ENCODE data around the gene FANCE. TPM values are rescaled to one million over a fixed set of nuclear protein-coding genes. Genes with fewer than 3 reads are reported as not detected.

Gene FANCE
- total RNA-seq, 6 donors from 2014 or later: 6.1 to 13.3 (median 9.3) TPM

DNA sequence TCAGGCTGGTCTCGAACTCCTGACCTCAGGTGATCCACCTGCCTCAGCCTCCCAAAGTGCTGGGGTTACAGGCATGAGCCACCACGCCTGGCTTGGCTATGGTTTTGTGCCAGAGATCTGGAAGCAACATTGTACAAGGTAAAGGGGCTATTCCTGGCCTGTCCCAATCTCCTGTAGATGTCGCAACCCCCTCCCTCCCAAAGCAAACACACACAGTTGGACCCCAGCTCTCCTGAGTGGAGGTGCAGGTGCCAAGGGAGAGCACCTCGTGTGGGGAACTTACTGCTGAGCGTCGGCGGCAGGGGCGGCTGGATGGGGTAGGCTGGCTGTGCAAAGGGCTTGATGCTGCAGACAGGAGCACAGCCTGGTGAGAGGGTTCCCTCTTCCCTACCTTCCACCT, 24.9 kb downstream of the FANCE start:
- DNase-seq (no peak), ATAC-seq (ENCODE audit: low FRiP score in 2 of 2) (no peak)
- no peak overlapping the region for H3K27ac ChIP-seq
- 80 to 87% methylated on average over 3 to 8 of the region's 8 CpGs for WGBS, 2 donors
- H3K36me3 ChIP-seq: peaks cover 3 to 68% (median 24%) of the 10 kb centered on the region in 4 donors
- TF ChIP-seq EP300 (IDR thresholded peaks at IDR 0.05) (no peak), POLR2A (IDR thresholded peaks at IDR 0.05) (no peak), POLR2AphosphoS5 (IDR thresholded peaks at IDR 0.05) (no peak)
- TF ChIP-seq, protein P1, sequence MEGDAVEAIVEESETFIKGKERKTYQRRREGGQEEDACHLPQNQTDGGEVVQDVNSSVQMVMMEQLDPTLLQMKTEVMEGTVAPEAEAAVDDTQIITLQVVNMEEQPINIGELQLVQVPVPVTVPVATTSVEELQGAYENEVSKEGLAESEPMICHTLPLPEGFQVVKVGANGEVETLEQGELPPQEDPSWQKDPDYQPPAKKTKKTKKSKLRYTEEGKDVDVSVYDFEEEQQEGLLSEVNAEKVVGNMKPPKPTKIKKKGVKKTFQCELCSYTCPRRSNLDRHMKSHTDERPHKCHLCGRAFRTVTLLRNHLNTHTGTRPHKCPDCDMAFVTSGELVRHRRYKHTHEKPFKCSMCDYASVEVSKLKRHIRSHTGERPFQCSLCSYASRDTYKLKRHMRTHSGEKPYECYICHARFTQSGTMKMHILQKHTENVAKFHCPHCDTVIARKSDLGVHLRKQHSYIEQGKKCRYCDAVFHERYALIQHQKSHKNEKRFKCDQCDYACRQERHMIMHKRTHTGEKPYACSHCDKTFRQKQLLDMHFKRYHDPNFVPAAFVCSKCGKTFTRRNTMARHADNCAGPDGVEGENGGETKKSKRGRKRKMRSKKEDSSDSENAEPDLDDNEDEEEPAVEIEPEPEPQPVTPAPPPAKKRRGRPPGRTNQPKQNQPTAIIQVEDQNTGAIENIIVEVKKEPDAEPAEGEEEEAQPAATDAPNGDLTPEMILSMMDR (IDR thresholded peaks at IDR 0.05): no peak
- peaks cover 0 to 4% (median under 1%) of the 10 kb centered on the region in 4 donors for H3K4me1 ChIP-seq
- H3K4me3 ChIP-seq: no peak overlapping the region
- H3K9me3 ChIP-seq: no peaks in the 10 kb centered on the region
- H3K27me3 ChIP-seq: no peaks in the 10 kb centered on the region

DNA sequence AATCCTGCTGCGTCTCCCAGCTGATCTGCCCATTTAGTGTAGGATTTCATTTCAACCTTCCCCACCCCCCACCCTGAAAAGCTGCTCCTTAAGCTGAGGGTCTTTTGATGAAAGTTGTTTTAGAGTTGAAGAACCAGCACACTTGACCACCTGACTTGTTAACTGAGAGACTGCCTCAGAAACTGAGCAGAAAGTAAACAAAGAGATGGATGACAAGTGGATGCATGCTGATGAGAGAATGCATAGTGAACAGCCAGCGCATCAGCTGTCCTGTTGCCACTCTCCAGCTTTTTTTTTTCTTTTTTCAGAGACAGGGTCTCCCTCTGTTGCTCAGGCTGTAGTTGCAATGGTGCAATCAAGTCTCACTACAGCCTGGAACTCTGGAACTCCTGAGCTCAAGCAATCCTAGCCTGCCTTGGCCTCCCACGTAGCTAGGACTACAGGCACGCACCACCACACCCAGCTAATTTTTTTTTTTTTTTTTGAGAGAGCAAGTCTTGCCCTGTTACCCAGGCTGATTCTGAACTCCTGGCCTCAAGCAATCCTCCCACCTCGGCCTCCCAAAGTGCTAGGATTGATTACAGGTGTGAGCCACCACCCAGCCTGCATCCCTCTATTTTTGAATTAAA, 25.5 kb downstream of the FANCE start:
- H3K9me3 ChIP-seq: no peaks in the 10 kb centered on the region
- DNase-seq (no peak), ATAC-seq (ENCODE audit: low FRiP score in 2 of 2) (no peak)
- 90 to 99% methylated on average over 5 of the region's 5 CpGs for WGBS, 2 donors
- peaks cover 3 to 64% (median 21%) of the 10 kb centered on the region in 4 donors for H3K36me3 ChIP-seq
- no peak for TF ChIP-seq POLR2AphosphoS5 (IDR thresholded peaks at IDR 0.05)
- no peak overlapping the region for H3K27ac ChIP-seq
- H3K27me3 ChIP-seq: no peaks in the 10 kb centered on the region
- no peaks in the 10 kb centered on the region for H3K4me1 ChIP-seq
- H3K4me3 ChIP-seq: no peak overlapping the region

- peaks cover 1 to 60% (median 15%) of the 10 kb centered on the region in 4 donors for H3K36me3 ChIP-seq
- no peak overlapping the region for H3K4me3 ChIP-seq
- H3K27ac ChIP-seq: no peak overlapping the region
- no peak for DNase-seq
- no peak for ATAC-seq (ENCODE audit: low FRiP score in 2 of 2)
- no peaks in the 10 kb centered on the region for H3K9me3 ChIP-seq
- TF ChIP-seq POLR2A (IDR thresholded peaks at IDR 0.05) (no peak), POLR2AphosphoS5 (IDR thresholded peaks at IDR 0.05) (no peak), EP300 (IDR thresholded peaks at IDR 0.05) (no peak)
- TF ChIP-seq, protein P1 (IDR thresholded peaks at IDR 0.05): no peak
- no peaks in the 10 kb centered on the region for H3K4me1 ChIP-seq
- WGBS, 2 donors: 76 to 88% methylated on average over 4 to 7 of the region's 7 CpGs
- H3K27me3 ChIP-seq: no peaks in the 10 kb centered on the region
These were observed 26.1 kb downstream of the FANCE start for GRCh38 chr6:35478259-35478658.

- 90 to 94% methylated on average over 6 to 12 of the region's 12 CpGs for WGBS, 2 donors
- Histone ChIP-seq H3K9me3 (no peaks in the 10 kb centered on the region), H3K27ac (no peak overlapping the region), H3K4me3 (no peak overlapping the region), H3K27me3 (no peaks in the 10 kb centered on the region), H3K36me3 (peaks cover 0 to 51% (median 10%) of the 10 kb centered on the region in 4 donors), H3K4me1 (peaks cover 2 to 7% (median 6%) of the 10 kb centered on the region in 4 donors)
- ATAC-seq (ENCODE audit: low FRiP score in 2 of 2): no peak
- TF ChIP-seq, protein P1 (IDR thresholded peaks at IDR 0.05): no peak
- TF ChIP-seq POLR2AphosphoS5 (IDR thresholded peaks at IDR 0.05) (no peak), POLR2A (IDR thresholded peaks at IDR 0.05) (no peak), EP300 (IDR thresholded peaks at IDR 0.05) (no peak)
- no peak for DNase-seq
These were observed 28.0 kb downstream of the FANCE start for GRCh38 chr6:35480176-35480575.

DNA sequence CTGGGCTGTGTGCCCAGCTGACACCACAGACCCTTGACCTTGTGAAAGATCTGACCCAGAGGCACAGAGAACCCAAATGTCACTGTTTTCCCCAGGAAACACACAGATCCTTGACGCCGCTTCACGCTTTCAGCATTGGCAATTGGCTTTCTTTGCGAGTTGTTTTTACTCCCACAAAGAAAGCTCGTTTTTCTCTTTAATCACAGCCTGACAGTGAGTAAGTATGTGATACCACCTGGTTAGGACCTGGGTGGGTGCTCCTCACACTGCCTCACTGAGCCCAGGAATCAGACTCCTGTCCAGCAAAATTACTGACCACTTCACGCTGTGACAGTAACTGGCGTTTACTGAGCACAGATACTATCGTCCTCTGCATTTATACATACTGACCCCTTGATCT, 29.1 kb downstream of the FANCE start:
- peaks cover 0 to 41% (median 10%) of the 10 kb centered on the region in 4 donors for H3K36me3 ChIP-seq
- no peaks in the 10 kb centered on the region for H3K27me3 ChIP-seq
- ATAC-seq (ENCODE audit: low FRiP score in 2 of 2) (no peak), DNase-seq (no peak)
- no peaks in the 10 kb centered on the region for H3K9me3 ChIP-seq
- no peak overlapping the region for H3K27ac ChIP-seq
- no peak overlapping the region for H3K4me3 ChIP-seq
- H3K4me1 ChIP-seq: peaks cover 12 to 17% (median 17%) of the 10 kb centered on the region in 4 donors
- WGBS, 2 donors: 85 to 87% methylated on average over 8 of the region's 8 CpGs
- TF ChIP-seq EP300 (IDR thresholded peaks at IDR 0.05): no peak
- no peak for TF ChIP-seq POLR2A (IDR thresholded peaks at IDR 0.05)
- TF ChIP-seq, protein P1 (IDR thresholded peaks at IDR 0.05): no peak
- TF ChIP-seq POLR2AphosphoS5 (IDR thresholded peaks at IDR 0.05): no peak
